ENCODE data around the gene DPP6. TPM values are rescaled to one million over a fixed set of nuclear protein-coding genes. Genes with fewer than 3 reads are reported as not detected.

DPP6 gene
- total and polyA plus RNA-seq, 9 of the 15 experiments (the other 6 are each of a cell fraction or from before 2014, with no cell fraction given), result not detected

- Histone ChIP-seq H3K4me2 (ENCODE audit: insufficient read depth, low read length) (no peak overlapping the region), H3K79me2 (ENCODE audit: control insufficient read depth, insufficient read depth, low read length) (no peaks in the 10 kb centered on the region), H3K9ac (ENCODE audit: insufficient read depth in 1 of 2, low read depth in 2 of 2, low read length in 2 of 2) (no peak overlapping the region), H3K27ac (ENCODE audit: extremely low read depth, low read depth, low read length) (no peak overlapping the region), H3K36me3 (ENCODE audit: control insufficient read depth, insufficient read depth, low read length) (no peaks in the 10 kb centered on the region), H3K4me1 (replicated peaks in 1 of 2; ENCODE audit: control insufficient read depth in 2 of 2, insufficient read depth in 2 of 2, low read length in 2 of 2) (no peaks in the 10 kb centered on the region), H3K27me3 (ENCODE audit: control insufficient read depth in 2 of 2, insufficient read depth in 2 of 2, low read length in 2 of 2) (peaks cover 3 to 30% of the 10 kb centered on the region in 2 experiments; a peak in 3 of 5 replicates), H2AFZ (ENCODE audit: low read depth, low read length) (no peak overlapping the region), H3K9me3 (replicated peaks; ENCODE audit: control insufficient read depth, insufficient read depth, low read depth, low read length) (no peaks in the 10 kb centered on the region), H3K4me3 (no peak overlapping the region), H4K20me1 (replicated peaks; ENCODE audit: control insufficient read depth, insufficient read depth, low read length) (no peaks in the 10 kb centered on the region), H3K9me1 (ENCODE audit: control insufficient read depth, insufficient read depth, low read length) (no peaks in the 10 kb centered on the region)
- intact Hi-C loops (cut with micrococcal nuclease), result no loop called here
- BruUV-seq (replicated peaks), result no TSS peak
- DNase-seq (ENCODE audit: extremely low read depth in 1 of 4, low spot score in 3 of 4) (no peak), FAIRE-seq (no peak), ATAC-seq (no peak)
- CTCF ChIA-PET (ENCODE audit: low intra/inter-chr PET ratio), result no interaction called here
- TF ChIP-seq SLC30A9 (CRISPR knock-in tag; IDR thresholded peaks at IDR 0.05) (no peak), NR2C1 (IDR thresholded peaks at IDR 0.05) (no peak), NR2C1 (tag; IDR thresholded peaks at IDR 0.05) (no peak), POU5F1 (IDR thresholded peaks at IDR 0.05; ENCODE audit: borderline replicate concordance, low read depth, low read length, partially characterized antibody) (no peak)
- TF ChIP-seq, protein P1, sequence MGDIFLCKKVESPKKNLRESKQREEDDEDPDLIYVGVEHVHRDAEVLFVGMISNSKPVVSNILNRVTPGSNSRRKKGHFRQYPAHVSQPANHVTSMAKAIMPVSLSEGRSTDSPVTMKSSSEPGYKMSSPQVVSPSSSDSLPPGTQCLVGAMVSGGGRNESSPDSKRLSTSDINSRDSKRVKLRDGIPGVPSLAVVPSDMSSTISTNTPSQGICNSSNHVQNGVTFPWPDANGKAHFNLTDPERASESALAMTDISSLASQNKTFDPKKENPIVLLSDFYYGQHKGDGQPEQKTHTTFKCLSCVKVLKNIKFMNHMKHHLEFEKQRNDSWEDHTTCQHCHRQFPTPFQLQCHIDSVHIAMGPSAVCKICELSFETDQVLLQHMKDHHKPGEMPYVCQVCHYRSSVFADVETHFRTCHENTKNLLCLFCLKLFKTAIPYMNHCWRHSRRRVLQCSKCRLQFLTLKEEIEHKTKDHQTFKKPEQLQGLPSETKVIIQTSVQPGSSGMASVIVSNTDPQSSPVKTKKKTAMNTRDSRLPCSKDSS (IDR thresholded peaks at IDR 0.05; ENCODE audit: low read depth, partially characterized antibody), result no peak
- POLR2A ChIA-PET, result no interaction called here
- in situ Hi-C loops (cut with MboI), result no loop called here
- 2% methylated on average over 11 of the region's 11 CpGs for WGBS (ENCODE audit: insufficient coverage, low coverage, missing lambda C conversion rate)
These were observed 430.7 kb downstream of the DPP6 start for GRCh38 chr7:154482863-154483262.
